ENCODE data around the gene SMARCD2.

GRCh38 chr17:63836811-63837210 is 5.7 kb downstream of the SMARCD2 start:
- TF ChIP-seq CTCF (IDR thresholded peaks at IDR 0.05), result no peak
- no peak for TF ChIP-seq POLR2A (IDR thresholded peaks at IDR 0.05)
